DMS 273 (cell line): ENCODE data around the gene TOX4.
"Not testable (repeated sequence)": the region's sequence is repeated elsewhere in the genome, so short reads cannot be mapped to it uniquely, and the experiment has no call there.

Source experiments
- DNase-seq: peaks from one replicate; lab custom pipeline; 2025; ENCODE audit not compliant: unreplicated experiment; lab: John Stamatoyannopoulos, UW

TOX4 gene

DNA sequence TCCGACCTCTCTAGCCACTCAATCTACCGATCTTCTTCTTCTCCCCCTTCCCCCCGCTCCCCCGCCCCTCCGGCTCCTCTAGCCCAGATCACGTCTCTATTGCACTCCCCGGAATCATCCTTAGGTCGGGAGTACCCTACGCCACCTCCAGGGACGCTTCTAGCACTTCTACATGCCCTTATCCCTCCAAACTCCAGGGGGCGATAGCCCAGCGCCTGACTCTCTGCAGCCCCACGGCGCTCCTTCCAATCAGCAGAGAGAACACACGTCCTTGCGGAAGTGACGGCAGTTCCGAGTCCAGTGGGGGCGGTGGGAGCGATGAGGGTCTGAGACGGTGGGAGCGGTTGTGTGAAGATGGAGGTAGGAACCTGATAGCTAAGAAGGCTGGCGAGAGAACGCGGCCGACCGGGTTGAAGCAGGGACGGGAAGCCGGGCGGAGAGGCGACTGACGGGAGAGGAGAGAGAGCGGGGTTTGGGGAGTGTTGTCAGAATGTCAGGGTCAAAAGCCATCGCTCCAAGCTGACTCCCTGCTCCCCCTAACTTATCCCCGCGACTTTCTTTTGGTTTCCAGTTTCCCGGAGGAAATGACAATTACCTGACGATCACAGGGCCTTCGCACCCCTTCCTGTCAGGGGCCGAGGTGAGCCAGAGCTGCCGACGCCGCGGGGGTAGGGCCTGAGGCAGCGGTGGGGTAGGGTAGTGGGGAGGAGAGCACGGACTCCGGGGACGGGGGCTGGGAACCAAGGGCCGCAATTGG, at the start of gene TOX4, which contains the start of gene RAB2B:
TOX4 (plus strand) TSS at position 271 of the 757 bp plus-strand sequence; CDS start at position 355, 84 bp downstream.
RAB2B (minus strand) TSS at position 35 of the 757 bp plus-strand sequence. CDS start 87 bp downstream, outside the sequence.
- DNase-seq = peak; percentile 99

DNA sequence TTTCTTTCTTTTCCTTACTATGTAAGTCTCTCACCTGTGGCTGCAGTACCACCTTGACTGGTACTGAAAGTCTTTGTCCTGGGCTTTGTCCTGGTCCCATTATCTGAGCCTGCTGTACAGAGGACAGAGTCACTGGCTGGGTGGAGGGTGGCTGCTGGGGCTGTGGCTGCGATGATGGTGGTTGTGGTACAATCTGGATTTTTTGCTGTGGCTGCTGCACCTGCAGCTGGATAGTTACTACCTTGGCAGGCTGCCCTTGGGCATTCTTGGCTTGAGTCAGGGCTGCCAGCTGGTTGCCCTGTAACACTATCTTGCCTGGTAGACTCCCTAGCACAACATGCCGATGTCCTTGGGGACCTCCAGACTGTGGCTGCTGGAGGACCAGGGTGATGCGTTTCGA, 48.1 kb upstream of the TOX4 start:
- DNase-seq = peak; percentile 95

DNA sequence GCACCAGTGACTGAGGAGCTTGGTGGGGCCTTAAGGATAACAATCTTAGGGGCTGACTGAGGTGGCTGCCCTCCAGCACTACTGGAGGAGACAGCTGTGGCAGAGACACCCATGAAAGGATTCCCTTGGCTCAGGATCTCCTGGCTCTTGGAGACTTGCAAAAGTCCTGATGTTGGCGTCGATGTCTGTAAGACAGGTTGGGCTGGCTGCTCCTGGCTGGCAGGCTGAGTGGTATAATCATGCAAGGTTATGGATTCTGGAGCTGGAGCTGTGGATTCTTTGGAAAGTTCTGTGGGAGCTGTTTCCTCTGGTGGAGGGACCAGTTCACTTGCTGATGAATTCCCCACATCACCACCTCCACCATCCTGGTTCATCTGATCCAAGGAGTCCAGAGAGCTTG, 45.9 kb upstream of the TOX4 start:
- no peak for DNase-seq

DNA sequence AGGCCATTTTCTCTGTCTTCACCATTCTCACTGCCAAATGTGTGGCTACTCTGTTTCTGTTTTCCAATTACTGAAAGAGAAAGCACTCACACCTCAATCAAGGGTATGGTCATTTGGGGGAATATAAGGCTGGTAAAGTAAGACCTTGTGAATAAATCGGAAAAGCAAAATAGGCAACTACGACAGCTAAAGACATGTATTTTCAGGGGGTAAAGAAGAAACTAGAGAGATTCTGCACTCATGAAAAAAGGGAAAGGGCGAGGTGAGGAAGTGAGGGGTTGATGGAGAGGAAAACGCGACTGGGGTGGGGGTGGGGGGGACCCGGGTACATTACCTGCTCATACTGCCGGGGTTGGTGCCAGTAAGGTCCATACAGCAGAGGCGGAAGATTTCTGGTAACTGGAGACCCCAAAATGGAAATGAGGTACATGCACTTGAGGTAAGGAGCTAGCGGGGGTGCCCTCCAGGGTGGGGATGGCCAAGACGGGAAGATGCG, 40.4 kb upstream of the TOX4 start:
- no peak for DNase-seq

DNA sequence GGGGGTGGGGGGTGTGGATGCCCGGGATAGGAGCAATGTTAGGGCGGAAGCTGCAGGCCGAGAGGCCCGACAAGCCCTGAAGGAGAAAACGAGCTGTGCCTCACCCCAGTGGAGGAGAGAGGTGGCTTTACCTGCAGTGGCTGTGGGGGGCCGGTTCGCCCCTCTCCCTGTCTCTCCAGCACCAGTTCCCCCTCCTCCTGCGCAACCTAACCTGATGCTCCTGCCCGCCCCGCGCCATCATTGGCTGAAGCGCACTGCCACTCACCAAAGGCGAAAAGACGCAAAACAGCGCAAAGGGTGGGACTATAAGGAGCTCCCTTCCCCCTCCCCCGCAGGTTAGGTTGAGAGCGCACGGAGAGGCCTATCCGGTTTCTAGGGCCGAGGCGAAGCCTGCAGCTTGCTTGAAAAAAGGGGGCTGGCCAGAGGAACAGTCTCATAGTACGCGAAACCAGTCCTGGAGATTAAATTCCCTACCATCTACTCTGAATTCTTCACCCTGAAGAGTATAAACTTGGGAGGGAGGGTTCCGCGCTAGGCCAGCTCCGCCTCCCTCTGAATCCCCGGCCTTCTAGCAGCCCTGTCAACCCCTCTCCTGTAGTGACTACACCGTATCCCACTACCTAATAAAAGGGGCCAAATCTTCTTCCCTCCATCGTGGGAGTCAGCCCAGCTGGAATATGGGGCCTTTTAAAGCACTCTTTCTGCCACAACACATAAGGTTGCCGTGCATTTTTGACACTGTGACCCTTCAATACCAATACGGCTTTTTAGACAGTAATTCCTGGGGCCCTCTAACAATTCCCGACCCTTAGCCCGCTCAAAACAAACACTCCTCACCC, 39.7 kb upstream of the TOX4 start:
- peak; percentile 100 for DNase-seq

DNA sequence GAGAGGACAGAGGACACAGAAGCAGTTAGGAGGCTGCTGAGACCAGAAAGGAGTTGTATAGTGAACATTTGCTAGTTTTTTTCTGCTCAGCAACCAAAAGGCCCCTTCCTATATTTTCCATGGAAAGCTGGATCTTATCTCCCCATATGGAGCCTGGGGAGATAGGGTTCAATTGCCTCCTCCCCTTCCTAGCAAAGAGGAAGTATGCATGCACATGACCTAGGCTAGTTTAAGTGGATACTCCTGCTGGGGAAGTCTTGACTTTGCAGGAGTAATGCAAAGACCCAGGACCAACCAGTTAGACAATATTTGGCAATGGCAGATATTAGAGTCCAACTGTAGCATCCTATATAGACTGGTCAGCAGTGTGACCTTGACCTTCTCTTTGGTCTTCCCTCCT, 36.1 kb upstream of the TOX4 start:
- DNase-seq = no peak

DNA sequence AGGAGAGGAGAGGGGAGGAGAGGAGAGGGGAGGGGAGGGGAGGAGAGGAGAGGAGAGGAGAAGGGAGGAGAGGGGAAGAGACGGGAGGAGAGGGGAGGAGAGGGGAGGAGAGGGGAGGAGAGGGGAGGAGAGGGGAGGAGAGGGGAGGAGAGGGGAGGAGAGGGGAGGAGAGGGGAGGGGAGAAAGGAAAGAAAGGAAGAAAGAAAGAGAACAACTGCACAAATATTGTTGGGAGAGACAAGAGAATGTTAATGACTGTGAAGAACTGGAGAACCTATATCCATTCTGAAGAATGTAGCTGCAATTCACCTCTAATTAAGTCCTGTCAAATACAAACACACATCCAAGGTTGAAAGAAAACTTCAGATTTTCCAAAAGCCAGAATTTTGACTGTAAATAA, 34.3 kb upstream of the TOX4 start:
- DNase-seq = not testable (repeated sequence)

DNA sequence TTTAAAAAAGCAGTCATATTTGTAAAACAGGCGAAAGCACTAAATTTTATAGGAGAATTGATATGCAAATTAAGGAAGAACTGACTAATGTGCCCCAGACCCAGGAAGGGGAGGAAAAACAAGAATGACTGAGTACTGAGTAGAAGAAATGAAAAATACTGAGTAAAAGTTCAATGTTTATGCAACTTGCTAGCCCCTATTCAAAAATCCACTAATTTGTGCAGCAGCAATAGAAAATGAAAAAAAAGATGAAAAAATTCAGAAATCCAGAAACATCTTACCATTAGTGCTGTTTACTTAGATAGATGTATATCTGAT, 27.1 kb upstream of the TOX4 start:
- no peak for DNase-seq

DNA sequence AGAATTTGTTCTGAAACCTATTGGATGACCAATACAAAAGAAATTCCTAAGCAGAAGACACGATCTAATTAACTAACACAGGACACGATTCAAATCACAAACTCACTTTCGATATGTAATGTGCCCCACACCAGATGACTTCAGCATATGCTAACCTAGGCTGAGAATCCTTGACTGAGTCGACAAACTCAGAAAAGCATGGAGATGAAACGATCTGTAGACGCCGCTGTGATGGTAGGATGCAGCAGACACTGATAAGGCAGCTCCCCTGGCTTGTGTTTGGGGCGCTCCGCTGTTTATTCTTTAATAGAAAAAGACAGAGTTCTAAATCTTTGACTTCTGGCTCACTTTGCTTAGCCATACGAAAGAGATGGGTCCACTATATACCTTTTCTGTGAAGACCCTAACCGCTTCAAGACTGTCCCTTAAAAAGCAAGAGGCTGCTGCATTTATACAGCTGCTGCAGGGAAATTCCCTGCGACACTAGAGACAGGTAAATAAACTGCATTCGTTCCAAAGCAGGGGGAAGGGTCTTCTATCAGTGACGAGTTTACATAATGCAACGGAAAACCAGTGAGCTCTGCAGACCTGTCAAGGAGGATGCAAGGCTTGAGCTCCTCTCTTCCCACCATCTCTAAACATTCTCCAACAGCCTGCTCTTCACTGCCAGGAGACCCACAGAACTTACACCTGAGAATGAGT, 22.0 kb upstream of the TOX4 start:
- DNase-seq = peak; percentile 51

DNA sequence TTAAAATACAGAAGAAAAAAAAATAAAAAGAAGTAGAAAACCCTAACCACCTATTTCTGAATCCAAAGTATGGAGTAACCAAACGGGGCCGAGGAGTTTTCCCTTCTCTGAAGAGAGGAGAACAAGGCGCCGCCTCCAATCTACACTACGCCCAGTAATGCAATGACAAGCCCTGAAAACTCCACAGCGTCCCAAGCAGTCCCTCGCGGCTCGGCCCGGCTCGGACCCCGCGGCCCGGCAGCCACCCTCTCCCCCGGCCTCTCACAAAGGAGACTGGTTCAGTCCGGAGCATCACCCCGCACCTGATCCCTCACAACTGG, 21.4 kb upstream of the TOX4 start:
- DNase-seq = peak; percentile 75

DNA sequence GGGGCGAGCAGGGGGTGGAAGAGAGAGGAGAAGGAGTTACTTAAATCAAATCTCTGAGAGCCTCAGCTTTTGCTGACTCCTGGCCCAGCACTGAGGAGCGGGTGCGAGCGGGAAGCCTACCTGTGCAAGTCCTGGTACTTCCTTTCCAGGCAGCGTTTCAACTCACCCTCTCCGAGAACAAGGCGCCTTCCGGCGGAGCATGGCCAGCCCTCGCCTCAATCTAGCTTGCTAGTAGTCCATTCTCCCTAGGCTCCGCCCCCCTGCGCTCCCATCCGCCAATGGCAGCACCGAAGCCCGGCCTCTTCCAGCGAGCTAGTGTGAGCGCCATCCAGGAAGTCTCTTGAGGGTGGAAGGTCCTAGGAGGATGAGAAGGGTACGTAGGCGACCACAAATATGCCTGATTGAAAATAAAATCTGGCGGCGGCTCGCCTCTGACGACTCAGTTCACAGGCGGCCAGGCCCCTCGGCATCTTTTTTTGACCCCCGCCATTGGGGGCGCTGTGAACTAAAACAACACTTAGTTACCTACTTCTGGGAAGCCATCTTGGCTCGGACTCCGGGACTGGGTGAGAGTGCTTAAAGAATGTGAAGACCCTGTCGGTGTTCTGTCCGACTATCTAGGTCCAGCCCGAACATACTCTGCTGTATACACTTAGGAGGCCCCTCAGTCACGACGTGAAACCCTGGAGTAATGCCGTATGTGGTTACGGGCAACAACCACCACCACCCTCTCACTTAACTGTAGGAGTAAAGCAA, 20.9 kb upstream of the TOX4 start, which contains the start of gene CHD8:
CHD8 (minus strand) TSS at position 212 of the 756 bp plus-strand sequence. CDS start 24,480 bp downstream, outside the sequence.
- DNase-seq = peak; percentile 100

DNA sequence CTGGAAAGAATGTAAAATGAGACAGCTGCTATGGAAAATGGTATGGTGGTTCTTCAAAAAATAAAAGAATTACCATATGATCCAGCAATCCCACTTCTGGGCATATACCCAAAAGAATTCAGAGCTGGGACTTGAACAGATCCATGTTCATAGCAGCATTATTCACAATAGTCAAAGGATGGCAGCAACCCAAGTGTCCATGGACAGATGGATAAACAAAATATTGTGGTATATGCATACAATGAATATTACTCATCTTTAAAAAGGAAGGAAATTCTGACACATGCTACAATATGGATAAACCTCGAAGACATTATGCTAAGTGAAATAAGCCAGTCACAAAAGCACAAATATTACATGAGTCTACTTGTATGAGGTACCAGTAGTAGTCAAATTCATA, 9.4 kb upstream of the TOX4 start:
- no peak for DNase-seq

DNA sequence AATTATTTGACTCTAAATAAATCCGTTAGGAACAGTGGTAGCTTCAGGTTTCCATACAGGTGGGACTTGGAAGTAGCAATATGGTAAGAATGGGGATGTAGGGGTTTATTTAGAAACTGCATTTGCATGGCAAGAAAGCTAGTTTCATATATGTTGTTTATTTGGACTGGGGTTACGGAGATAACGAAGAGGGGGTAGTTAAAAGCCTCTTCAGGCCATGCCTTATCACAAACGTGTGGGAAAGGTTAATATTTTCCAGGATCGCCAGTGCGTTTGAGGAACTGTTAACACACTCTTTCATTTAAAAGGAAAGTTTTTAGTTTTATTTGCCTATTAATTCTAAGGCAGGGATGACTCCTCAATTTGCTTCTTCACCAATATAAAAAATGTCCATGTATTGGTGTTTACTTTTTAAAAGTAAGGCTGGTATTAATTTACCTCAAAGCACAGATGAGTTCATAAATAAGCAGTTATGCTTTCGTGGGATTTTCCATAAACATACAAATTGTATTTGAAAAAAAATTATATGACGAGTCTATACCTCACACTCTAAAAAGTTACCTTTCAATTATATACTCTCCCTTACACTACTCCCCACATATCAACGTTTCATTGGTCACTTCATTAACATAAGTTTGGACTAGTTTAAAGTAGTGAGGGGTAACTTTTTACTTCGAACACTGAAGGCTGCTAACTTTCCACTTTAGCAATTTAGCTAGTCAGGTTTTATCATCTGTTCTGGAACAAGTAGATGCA, 1.1 kb upstream of the TOX4 start:
- no peak for DNase-seq

DNA sequence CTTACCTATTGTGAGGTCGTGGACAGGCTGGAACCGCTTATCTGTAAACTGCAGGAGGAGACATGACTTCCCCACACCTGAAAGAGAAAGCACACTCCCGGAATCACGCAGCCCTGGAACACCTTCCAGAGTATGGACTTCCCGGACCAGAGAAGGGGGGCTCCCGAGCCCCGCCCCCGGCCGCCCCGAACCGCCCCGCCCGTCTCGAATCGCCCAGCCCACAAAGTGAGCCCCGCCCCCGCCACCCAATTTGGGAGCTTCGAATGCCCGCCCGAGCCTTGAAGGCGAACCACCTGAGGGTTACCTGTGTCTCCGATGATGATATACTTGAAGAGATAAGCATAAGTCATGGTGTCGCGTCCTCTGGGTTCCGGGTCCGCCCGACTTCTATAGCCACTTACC, 471 bp upstream of the TOX4 start:
- DNase-seq = peak; percentile 92

DNA sequence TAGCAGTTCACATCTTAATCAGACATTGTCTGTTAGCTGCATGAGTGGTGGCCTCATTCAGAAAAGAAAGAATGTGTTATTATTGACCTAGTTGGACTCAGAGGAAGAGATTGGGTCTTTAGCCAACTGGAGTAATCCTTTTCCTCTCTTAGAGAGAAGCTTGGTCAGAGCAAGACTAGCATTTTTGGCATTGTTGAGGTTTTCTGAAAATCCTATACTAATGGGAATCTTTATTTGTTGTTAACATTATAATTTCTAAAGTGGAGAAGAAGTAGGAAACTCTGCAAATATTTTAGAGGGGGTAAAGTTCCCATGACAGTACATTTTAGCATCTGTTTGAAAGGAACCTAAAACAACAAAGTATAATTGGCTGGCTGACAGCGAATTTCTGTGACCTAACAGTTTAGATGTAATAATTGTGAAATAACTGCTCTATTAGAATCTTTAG, 9.7 kb downstream of the TOX4 start:
- no peak for DNase-seq

DNA sequence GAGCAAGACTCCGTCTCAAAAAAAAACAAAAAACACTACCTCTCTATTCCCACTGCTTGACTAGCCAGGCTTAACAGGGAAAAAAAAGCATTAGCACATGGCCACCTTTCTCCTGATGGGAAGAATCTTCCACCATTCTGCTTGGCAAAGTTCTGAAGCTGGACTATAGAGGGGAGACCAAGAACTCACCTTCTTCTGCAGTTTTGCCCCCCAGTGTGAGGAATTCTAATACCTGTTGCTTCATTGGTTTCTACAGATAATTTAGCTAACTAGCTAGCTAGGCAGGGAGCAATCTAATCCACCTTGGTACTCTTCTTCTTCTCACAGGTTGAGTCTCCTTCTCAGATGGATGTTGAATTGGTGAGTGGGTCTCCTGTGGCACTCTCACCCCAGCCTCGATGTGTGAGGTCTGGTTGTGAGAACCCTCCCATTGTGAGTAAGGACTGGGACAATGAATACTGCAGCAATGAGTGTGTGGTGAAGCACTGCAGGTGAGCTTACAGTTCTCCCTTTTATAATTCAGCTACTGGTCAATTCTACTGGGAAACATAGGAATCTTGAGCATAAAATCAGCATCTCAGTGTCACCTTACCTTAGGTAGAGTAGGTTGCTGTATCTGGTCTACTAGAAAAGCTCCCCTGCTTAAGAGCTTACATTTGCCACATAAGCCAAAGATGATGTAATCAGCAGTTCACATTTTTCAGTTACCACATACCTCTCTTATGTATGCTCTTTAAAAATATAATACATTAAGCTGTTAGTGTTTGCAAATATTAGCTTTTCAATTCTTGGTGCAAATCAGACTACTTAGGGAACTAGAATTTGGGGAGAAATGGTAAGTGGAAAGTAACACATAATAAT, 18.1 kb downstream of the TOX4 start:
- no peak for DNase-seq

DNA sequence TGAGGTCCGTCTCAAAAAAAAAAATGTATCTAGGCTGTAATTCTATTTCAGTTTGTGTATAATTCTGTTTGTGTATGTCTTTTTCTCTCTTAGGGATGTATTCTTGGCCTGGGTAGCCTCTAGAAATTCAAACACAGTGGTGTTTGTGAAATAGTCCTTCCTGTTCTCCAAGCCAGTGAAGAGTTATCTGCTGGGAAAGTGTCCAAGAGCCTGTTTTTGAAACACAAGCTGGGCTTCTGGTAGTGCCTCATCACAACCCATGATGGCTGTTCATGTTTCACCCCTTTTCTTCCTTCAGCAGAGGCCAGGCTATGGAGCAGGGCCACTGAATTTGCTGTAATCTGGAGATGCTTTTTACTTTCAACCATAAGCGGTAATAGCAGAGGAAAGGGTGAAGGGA, 19.5 kb downstream of the TOX4 start:
- DNase-seq = no peak

DNA sequence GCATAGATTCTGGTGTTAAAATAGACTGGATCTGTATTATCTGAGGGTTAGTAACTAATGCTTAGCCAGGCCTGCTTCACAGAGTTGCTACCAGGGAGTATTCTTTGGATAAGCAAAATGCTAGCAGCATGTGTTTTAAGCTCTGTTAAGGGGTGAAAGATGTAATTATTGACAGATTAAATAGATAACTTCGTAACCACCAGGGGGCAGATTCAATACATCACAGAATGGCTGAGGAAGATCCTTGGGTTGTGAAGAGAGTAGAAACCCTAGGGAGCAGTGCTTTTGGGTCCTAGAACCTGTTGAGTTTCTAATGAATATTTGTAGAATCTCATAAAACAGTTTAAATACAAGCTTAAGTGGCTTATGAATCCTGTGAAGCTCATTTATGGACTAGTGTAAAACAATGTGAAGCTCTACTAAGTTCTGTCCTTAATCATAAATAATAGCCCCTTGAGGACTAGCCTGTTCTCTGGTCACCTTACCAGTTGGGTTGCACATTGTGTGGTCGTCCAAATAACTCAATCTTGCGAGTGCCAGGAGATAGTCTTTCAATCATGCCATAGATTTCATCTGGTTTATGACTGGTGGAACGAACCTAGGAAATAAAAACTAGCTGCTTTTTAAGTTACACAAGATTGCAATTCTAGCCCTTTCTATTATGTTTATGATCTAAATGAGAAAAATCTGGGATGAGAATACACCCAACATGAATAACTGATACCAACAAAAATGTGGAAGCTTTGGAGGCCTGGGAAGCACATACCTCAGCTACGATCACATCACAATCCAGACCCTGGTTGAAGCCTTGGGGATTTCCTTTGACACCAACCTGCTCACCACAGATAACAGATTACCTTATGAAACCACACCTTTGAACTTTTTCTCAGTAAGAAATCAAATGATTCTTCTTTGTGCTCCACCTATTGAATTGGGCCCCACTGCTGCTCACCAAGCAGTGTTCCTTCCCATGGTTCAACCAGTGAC, 21.8 kb downstream of the TOX4 start:
- DNase-seq = peak; percentile 84
